ENCODE results near the gene FGF22.
"Not testable (repeated sequence)": the region's sequence is repeated elsewhere in the genome, so short reads cannot be mapped to it uniquely, and the experiment has no call there.

The FGF22 gene

GRCh38 chr19:621819-622218 is 17.9 kb upstream of the FGF22 start:
- DNase-seq (ENCODE audit: low spot score), result no peak
- FAIRE-seq, result no peak

DNA sequence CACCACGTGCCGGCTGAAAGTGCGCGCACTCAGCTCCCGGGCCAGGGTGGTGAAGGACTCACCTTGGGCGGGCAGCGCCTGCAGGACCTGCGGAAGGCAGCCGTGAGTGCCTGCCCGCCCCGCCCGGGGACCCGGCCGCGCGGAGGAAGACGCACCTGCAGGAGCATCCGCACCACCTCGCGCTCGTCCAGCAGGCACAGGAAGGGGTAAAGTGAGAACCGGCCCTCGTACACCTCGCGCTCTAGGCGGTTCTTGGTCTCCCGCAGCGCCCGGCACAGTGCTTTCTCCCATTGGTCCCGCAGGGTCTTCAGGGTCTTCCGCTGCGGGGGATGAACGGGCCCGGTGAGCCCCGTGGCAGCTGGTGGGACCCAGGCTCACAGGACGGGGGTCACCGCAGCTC is 17.0 kb upstream of the FGF22 start:
- FAIRE-seq, result no peak
- no peak for DNase-seq (ENCODE audit: low spot score)

DNA sequence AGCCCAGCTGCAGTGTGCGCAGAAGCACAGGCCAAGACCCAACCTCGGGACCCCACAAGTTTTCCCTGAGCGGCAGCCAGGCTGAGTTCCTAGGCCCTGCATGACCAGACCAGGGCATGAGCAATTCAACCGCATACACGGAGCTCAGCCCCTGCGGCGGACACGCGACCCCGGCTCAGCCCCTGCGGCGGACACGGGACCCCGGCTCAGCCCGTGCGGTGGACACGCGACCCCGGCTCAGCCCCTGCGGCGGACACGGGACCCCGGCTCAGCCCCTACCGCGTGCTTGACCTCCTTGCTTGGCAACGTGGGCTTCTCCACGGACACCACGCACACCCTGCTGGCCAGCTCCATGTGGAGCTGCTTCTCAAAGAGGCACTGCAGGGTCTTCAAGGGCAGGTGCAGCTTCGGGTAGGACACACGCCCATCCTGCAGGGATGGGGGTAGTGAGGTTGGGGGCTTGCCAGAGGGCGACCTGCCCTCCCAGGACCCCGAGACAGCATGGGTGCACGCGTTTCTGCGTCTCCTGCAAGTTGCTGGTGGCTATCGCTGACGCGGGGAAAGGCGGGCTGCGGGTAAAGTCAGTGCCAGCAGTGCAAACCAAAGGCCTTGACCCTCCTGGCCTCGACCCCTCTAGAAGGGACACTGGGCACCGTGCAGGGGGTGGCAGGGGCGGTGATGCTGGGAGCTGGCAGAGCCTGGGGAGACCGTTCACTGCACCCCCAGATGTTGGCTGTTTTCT is 16.3 kb upstream of the FGF22 start:
- no peak for DNase-seq (ENCODE audit: low spot score)
- no peak for FAIRE-seq

GRCh38 chr19:623974-624373 is 15.7 kb upstream of the FGF22 start:
- no peak for DNase-seq (ENCODE audit: low spot score)

GRCh38 chr19:624433-625109 is 15.1 kb upstream of the FGF22 start:
- peak; percentile 20 for FAIRE-seq
- DNase-seq (ENCODE audit: low spot score), result no peak

More at GRCh38 chr19:623974-624373, 15.7 kb upstream of the FGF22 start:
- FAIRE-seq, result no peak

- FAIRE-seq (no peak), DNase-seq (ENCODE audit: low spot score) (no peak)
These were observed 14.4 kb upstream of the FGF22 start for GRCh38 chr19:625257-625656.

- not testable (repeated sequence) for FAIRE-seq; DNase-seq (ENCODE audit: low spot score)
These were observed 13.1 kb upstream of the FGF22 start for GRCh38 chr19:626566-626965.

DNA sequence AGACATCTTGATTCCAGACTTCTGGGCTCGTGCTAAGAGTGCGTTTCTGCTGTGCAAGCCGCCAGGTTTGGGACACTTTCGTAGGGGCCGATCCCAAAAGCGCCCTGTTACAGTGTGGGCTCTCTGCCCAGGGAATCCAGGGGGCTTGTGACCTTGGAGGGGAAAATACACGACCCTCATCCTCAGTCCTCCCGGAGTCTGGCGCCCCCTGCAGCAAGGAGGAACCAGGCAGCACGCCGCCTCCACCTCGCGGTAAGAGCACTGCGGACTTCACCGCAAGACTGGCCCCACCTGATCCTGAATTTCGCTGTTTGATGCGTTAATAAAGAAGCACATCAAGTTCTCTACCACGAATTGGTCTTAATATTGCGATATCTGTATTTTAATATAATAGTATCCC is 11.5 kb upstream of the FGF22 start:
- DNase-seq (ENCODE audit: low spot score) (no peak), FAIRE-seq (no peak)

DNA sequence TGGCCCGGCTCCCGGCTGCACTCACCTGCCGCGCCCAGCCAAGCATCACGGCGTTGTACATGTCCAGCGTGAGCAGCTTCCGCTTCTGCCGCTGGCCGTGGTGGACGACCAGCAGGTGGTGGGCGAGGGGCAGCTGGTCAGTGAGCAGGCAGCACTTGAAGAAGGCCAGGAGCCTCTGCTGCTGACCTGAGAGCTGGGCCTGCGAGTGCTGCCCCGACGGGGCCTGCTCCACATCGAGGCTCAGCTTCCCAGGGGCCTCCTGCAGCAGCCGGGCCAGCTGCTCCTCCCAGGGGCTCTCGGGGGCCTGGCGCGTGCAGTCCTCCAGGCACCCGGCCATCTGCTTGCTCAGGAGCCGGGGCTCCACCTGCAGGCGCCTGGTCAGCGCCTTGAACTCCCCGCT is 10.2 kb upstream of the FGF22 start:
- FAIRE-seq; DNase-seq (ENCODE audit: low spot score): not testable (repeated sequence)

DNA sequence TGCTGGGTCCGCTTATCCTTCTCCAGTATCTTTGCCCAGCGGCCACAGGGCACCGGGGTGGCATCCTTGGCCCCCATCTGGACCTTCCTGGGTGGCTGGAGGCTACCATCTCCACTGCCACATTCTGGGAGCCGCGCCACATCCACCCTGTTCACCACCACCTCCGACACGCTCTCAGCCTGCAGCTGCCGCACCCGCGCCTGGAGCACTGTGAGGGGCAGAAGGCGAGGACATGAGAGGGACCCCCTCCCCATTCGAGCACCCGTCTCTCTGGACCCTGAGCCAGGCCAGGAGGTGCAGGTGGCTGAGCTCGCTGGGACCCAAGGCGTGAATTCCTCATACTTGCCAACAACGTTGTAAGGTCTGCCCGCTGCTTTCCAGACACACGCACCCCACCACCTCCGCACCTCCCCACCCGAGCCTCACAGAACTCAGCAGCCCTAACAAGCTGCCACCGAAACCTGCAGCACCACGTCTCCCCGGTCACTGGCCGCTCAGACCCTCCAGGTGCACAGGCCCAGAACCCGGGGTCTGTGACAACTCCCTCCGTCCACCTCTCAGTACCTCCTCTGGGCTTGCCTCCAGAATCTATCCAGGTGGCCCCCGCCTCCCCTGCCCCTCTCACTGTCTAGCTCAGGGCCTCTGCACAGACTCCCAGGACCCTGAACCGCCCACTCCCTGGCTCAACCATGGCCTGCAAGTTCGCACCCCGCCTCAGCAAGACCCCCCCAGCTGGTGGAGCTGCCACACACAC is 9.5 kb upstream of the FGF22 start:
- DNase-seq (ENCODE audit: low spot score) (no peak), FAIRE-seq (no peak)

- no peak for FAIRE-seq
These were observed 7.1 kb upstream of the FGF22 start for GRCh38 chr19:632579-633067.

GRCh38 chr19:633068-633785 is 6.5 kb upstream of the FGF22 start, which contains the start of gene POLRMT:
Gene POLRMT (minus strand): TSS chr19:633537. CDS start chr19:633512, 25 bp downstream.
- DNase-seq (ENCODE audit: low spot score) (peak; percentile 99), FAIRE-seq (no peak)

More at GRCh38 chr19:632579-633067, 7.1 kb upstream of the FGF22 start:
- DNase-seq (ENCODE audit: low spot score), result peak; percentile 51

DNA sequence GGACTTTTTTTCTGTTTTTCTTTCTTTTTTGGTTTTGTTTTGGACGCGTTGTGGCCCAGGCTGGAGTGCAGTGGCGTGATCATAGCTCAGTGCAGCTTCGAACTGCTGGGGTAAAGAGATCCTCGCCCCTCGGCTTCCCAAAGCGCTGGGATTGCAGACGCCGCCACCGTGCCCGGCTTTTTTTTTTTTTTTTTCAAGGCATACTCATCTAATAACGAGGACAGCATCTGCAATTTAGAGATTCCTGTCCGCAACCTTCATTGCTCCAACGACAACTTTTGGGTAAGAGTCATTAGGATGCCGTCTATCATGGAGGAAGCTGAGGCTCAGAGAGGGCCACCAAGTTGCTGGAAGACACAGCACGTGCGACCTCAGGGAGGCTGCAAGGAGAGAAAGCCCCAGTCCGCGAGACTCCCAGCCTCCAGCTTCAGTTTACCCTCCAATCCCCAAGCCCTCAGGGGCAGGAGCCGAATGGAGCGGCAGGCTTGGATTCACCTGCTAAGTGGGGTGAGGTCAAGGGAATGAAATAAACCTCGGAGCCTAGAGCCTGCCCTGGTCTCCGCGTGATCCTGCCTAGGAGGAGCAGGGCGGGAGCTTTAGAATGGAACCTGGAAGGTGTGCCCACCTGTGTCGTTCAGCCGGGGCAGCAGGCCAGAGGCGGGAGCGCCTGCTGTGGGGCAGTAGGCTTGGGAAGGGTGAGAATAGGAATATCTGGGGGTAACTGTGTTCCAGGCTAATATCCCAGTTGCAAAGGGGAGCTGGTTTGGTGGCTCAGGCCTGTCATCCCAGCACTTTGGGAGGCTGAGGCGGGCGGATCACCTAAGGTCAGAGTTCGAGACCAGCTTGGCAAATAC is 5.7 kb upstream of the FGF22 start:
- FAIRE-seq, result no peak
- DNase-seq (ENCODE audit: low spot score), result no peak

DNA sequence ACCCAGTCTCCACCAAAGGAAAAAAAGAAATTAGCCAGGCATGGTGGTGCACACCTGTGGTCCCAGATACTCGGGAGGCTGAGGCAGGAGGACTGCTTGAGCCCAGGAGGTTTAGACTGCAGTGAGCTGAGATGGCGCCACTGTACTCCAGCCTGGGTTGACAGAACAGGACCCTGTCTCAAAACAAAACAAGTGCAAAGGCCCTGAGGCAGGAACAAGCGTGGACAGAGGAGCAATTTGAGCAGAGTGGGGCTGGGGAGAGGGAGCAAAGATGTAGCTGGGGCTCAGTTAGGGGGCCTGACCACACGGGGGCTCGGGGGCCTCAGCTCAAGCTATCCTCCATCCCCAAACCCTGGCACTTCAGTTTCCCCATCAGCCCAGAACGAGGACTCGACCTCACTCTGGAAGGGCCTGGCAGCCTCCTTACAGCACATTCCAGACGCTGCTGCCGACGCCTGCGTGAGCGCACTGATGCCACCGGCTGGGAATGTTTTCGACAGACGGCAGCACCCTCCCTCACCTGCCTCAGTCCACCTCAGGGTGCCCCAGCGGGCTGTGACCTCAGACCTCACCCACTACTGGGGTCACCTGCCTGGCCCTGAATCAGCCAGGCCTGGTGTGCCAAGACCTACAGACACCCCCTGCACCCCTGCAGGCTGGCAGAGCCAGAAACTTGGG is 4.6 kb upstream of the FGF22 start:
- FAIRE-seq, result no peak

DNA sequence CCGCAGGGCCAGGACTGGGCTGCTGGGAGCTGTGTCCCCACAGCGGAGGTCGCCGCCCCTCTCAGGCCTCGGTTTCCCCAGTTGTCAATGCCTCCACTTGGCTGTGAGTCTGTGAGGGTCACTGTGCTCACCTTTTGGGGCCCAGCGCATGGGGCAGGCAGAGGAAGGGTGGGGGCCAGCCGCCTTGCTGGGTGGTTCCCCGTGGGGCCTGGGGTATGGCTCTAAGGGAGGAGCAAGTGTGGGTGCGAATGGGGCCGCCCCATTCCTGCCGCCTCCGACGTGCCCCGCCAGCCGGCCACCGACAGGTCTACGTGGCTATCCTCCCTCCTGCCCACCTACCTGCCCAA is 800 bp upstream of the FGF22 start:
- no peak for FAIRE-seq
- DNase-seq (ENCODE audit: low spot score), result no peak

More for the DNA sequence above, 4.6 kb upstream of the FGF22 start:
- peak; percentile 10 for DNase-seq (ENCODE audit: low spot score)

DNA sequence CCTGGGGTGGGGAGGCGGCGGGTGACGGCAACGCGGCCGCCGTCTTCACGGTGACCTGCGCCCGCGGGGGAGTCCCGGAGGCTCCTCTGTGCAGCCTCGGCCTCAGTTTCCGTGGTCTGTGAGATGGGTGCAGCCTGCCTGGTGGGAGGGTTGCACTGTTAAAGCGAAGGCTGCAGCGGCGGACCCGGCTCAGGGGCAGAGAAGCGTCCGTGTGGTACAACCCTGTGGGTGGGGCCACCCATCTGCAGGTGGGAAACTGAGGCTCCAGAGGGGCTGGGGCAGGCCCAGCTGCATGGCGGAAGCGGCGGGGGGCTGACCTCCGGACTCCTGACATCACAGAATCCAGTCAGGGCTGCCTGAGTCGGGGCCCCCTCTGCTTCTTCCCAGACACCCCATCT is 481 bp downstream of the FGF22 start:
- FAIRE-seq, result no peak

GRCh38 chr19:640606-641189 is 1.0 kb downstream of the FGF22 start:
- DNase-seq (ENCODE audit: low spot score) (no peak), FAIRE-seq (no peak)

More for the DNA sequence above, 481 bp downstream of the FGF22 start:
- no peak for DNase-seq (ENCODE audit: low spot score)

GRCh38 chr19:641702-642101 is 2.0 kb downstream of the FGF22 start:
- FAIRE-seq (no peak), DNase-seq (ENCODE audit: low spot score) (no peak)

Data from urothelium cell line (cell line).